Measurements from ENCODE around the gene TRMT61A. TPM values are rescaled to one million over a fixed set of nuclear protein-coding genes. Genes with fewer than 3 reads are reported as not detected.

The TRMT61A gene
- total RNA-seq, 1 donor from 2014 or later: 6.1 TPM

DNA sequence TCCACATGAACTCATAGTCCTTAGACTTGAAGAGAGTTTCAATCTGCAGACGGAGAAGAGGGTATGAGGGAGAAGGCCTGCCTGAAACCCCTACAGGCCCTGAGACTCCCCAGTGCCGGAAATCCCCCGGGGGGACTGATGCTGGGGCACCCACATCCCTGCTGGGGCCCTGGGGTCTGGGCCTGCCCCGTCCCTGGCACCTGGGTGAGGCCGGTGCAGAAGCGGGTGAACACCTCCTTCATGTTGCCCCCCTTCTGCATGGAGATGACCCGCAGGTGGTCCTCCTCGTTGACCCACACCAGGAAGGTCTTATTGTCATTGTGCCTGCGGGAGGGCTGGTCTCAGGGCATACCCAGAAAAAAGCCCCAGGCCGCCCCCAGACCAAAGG is 8.7 kb upstream of the TRMT61A start:
- TF ChIP-seq, protein P1, sequence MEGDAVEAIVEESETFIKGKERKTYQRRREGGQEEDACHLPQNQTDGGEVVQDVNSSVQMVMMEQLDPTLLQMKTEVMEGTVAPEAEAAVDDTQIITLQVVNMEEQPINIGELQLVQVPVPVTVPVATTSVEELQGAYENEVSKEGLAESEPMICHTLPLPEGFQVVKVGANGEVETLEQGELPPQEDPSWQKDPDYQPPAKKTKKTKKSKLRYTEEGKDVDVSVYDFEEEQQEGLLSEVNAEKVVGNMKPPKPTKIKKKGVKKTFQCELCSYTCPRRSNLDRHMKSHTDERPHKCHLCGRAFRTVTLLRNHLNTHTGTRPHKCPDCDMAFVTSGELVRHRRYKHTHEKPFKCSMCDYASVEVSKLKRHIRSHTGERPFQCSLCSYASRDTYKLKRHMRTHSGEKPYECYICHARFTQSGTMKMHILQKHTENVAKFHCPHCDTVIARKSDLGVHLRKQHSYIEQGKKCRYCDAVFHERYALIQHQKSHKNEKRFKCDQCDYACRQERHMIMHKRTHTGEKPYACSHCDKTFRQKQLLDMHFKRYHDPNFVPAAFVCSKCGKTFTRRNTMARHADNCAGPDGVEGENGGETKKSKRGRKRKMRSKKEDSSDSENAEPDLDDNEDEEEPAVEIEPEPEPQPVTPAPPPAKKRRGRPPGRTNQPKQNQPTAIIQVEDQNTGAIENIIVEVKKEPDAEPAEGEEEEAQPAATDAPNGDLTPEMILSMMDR (IDR thresholded peaks at IDR 0.05; ENCODE audit: unreplicated experiment): no peak
- Mint-ChIP-seq H3K27ac (ENCODE audit: unreplicated experiment) (no peak overlapping the region), H3K27me3 (ENCODE audit: unreplicated experiment) (peaks cover 19% of the 10 kb centered on the region), H3K9me3 (ENCODE audit: unreplicated experiment) (no peaks in the 10 kb centered on the region), H3K4me3 (ENCODE audit: unreplicated experiment) (no peak overlapping the region), H3K36me3 (ENCODE audit: low read depth, unreplicated experiment) (peaks cover 5% of the 10 kb centered on the region), H3K4me1 (ENCODE audit: unreplicated experiment) (peaks cover 9% of the 10 kb centered on the region)
- DNase-seq (ENCODE audit: low spot score): no peak

DNA sequence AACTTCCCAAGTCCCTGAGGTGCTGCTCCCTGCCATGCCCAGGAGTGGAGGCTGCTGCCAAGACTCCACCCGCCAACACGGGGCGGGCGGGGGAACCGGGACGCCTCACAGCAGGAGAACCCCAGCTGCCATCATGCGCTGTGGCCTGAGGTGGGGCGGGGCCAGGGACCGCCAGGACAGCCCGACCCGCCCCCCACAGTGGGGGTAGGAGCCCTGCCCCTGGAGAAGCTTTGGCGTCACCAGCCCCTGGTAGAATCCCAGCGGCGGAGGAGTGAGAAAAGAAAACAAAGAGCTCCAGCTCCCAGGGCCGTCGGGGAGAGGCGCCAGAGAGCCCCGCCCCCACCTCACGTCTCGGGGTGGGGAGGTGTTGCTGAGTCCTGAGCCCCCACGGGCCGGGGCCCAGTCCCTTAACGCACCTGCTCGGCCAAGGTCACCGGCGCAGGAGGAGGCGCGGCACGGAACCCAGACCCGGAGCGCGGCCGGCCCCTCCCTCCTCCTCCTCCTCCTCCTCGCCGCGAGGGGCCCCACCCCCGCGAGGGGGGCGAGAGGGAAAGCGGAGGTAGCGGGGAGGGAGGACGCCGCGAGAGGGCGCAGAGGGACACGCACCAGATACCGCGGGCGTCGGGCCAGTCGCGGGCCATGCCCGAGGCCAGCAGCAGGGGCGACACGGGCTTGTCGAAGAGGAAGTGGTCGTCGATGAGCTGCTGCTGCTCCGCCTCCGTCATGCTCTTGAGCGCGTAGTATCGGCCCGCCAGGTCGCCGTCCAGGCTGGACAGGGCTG is 8.1 kb upstream of the TRMT61A start:
- DNase-seq (ENCODE audit: low spot score): peak; percentile 68
- peaks cover 9% of the 10 kb centered on the region for H3K4me1 Mint-ChIP-seq (ENCODE audit: unreplicated experiment)
- no peaks in the 10 kb centered on the region for H3K9me3 Mint-ChIP-seq (ENCODE audit: unreplicated experiment)
- peaks cover 21% of the 10 kb centered on the region for H3K27me3 Mint-ChIP-seq (ENCODE audit: unreplicated experiment)
- H3K4me3 Mint-ChIP-seq (ENCODE audit: unreplicated experiment): no peak overlapping the region
- no peak overlapping the region for H3K27ac Mint-ChIP-seq (ENCODE audit: unreplicated experiment)
- TF ChIP-seq, protein P1 (IDR thresholded peaks at IDR 0.05; ENCODE audit: unreplicated experiment): peak; percentile 37
- H3K36me3 Mint-ChIP-seq (ENCODE audit: low read depth, unreplicated experiment): peaks cover 5% of the 10 kb centered on the region

DNA sequence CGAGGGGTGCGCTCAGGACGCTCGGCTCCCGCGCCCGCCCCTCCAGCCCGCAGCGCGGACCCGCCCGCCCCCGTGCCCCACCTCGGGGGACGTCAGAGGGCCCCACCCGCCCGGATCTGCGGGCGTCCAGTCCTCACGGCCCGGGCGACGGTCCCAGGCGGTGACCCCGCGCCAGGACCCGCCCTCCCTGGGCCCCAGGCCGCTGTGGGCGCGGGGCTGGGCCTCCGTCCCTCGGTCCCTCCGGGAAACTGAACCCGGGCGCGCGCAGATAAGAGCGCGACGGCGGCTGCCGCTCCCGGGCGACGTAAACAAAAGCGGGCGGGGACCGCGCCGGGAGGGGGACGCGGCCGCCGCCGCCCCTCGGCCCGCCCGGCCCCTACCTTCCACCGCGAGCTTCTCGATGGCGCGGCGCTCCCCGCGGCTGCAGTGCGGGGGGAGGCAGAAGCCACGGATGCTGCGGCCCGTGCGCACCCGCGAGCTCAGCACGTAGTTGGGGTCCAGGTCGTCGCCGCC is 7.5 kb upstream of the TRMT61A start:
- H3K4me3 Mint-ChIP-seq (ENCODE audit: unreplicated experiment): no peak overlapping the region
- H3K27me3 Mint-ChIP-seq (ENCODE audit: unreplicated experiment): peaks cover 21% of the 10 kb centered on the region
- TF ChIP-seq, protein P1 (IDR thresholded peaks at IDR 0.05; ENCODE audit: unreplicated experiment): no peak
- H3K27ac Mint-ChIP-seq (ENCODE audit: unreplicated experiment): no peak overlapping the region
- peaks cover 9% of the 10 kb centered on the region for H3K4me1 Mint-ChIP-seq (ENCODE audit: unreplicated experiment)
- DNase-seq (ENCODE audit: low spot score): no peak
- H3K36me3 Mint-ChIP-seq (ENCODE audit: low read depth, unreplicated experiment): peaks cover 5% of the 10 kb centered on the region
- H3K9me3 Mint-ChIP-seq (ENCODE audit: unreplicated experiment): no peaks in the 10 kb centered on the region

DNA sequence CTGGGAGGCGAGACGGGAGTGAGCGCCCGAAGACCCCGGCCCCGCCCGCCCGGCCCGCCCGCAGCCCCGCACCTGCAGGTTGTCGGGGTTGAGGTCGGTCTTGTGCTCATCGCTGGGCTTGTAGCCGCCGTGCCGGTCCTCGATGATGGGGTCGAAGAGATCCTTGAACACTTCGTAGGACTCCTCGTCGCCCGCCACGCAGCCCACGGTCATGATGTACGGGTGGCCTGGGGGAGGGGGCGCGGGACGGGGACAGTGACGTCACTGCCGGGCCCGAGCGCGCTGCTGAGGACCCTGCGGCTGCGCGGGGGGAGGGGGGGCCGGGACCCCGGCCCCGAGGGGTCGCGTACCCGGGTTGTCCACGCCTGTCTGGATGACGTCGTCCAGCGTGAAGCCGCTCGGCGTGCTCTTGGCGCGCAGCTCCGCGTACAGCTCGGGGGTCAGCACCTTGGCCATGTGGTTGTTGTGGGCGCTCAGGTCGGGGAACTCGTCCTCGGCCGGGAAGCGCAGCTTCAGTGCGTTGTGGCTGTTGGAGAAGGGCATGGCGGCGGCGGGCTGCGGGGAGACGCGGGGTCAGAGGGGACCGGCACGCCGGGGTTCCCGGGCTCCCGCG is 6.9 kb upstream of the TRMT61A start:
- no peak for DNase-seq (ENCODE audit: low spot score)
- Mint-ChIP-seq H3K27ac (ENCODE audit: unreplicated experiment) (no peak overlapping the region), H3K9me3 (ENCODE audit: unreplicated experiment) (no peaks in the 10 kb centered on the region), H3K36me3 (ENCODE audit: low read depth, unreplicated experiment) (peaks cover 5% of the 10 kb centered on the region), H3K4me3 (ENCODE audit: unreplicated experiment) (no peak overlapping the region), H3K4me1 (ENCODE audit: unreplicated experiment) (peaks cover 9% of the 10 kb centered on the region), H3K27me3 (ENCODE audit: unreplicated experiment) (peaks cover 21% of the 10 kb centered on the region)
- TF ChIP-seq, protein P1 (IDR thresholded peaks at IDR 0.05; ENCODE audit: unreplicated experiment): no peak
